NCI-H146 treated with DMSO at 0.1 percent for 48 hours (cell line): ENCODE data around the gene PDX1.

ENCODE experiments used
- DNase-seq: peaks from one replicate; lab custom pipeline; 2025; ENCODE audit not compliant: unreplicated experiment; lab: John Stamatoyannopoulos, UW

The PDX1 gene

GRCh38 chr13:27921961-27922882 lies 2.4 kb downstream of the PDX1 start:
- no peak for DNase-seq

GRCh38 chr13:27922883-27923612 lies 3.2 kb downstream of the PDX1 start:
- DNase-seq = no peak

- no peak for DNase-seq
Observed at GRCh38 chr13:27923794-27924528, 4.2 kb downstream of the PDX1 start.

- no peak for DNase-seq
Observed at GRCh38 chr13:27924529-27925141, 4.8 kb downstream of the PDX1 start.

- no peak for DNase-seq
Observed at GRCh38 chr13:27925220-27925991, 5.6 kb downstream of the PDX1 start.

GRCh38 chr13:27926644-27927434 lies 7.0 kb downstream of the PDX1 start:
- no peak for DNase-seq

- no peak for DNase-seq
Observed at GRCh38 chr13:27927444-27928352, 7.9 kb downstream of the PDX1 start.

GRCh38 chr13:27928353-27928804 lies 8.6 kb downstream of the PDX1 start:
- DNase-seq = no peak

- DNase-seq = no peak
Observed at GRCh38 chr13:27928805-27929753, 9.3 kb downstream of the PDX1 start.

GRCh38 chr13:27929868-27930267 lies 10.1 kb downstream of the PDX1 start:
- DNase-seq = no peak

GRCh38 chr13:27933118-27933517 lies 13.3 kb downstream of the PDX1 start:
- DNase-seq = no peak

- no peak for DNase-seq
Observed at GRCh38 chr13:27933580-27934328, 14.0 kb downstream of the PDX1 start.

- no peak for DNase-seq
Observed at GRCh38 chr13:27942972-27943371, 23.2 kb downstream of the PDX1 start.

- no peak for DNase-seq
Observed at GRCh38 chr13:27952876-27953675, 33.3 kb downstream of the PDX1 start.

- no peak for DNase-seq
Observed at GRCh38 chr13:27953676-27954405, 34.0 kb downstream of the PDX1 start.
